Sigmoid colon (tissue), 7 donors: ENCODE measurements around the gene PRKCA. TPM values are rescaled to one million over a fixed set of nuclear protein-coding genes. Genes with fewer than 3 reads are reported as not detected.

Source experiments
- DNase-seq: peaks from one replicate; pipeline ENCODE4 v3.0.0-alpha.2; 2019
- H3K27ac ChIP-seq, 4 donors: fragments of 200-600 bp; sonication (generic); one replicate each; pipeline ENCODE4 v1.5.1; 2016 to 2019; ENCODE audit warnings: mild to moderate bottlenecking in 1 of 4
- H3K27me3 ChIP-seq, 3 donors: fragments of 200-600 bp; sonication (generic); one replicate each; pipeline ENCODE4 v1.5.1; 2019; ENCODE audit warnings: mild to moderate bottlenecking in 1 of 3
- H3K36me3 ChIP-seq, 4 donors: fragments of 200-600 bp; sonication (generic); one replicate each; pipeline ENCODE4 v1.5.1; 2016 to 2019
- H3K4me1 ChIP-seq, 4 donors: fragments of 200-600 bp; sonication (generic); one replicate each; pipeline ENCODE4 v1.5.1; 2017 to 2019
- H3K4me3 ChIP-seq, 4 donors: fragments of 200-600 bp; sonication (generic); one replicate each; pipeline ENCODE4 v1.5.1; 2017 to 2019; ENCODE audit warnings: mild to moderate bottlenecking in 2 of 4, moderate library complexity in 1 of 4
- H3K9me3 ChIP-seq, 4 donors: fragments of 200-600 bp in 3 of 4; sonication (generic) in 3 of 4; one replicate each; pipeline versions ENCODE4 v1.5.1 to v1.6.1; 2013 to 2019
- CTCF ChIP-seq, 4 experiments: fragments of 450-650 bp in 3 of 4; fragments of 200-600 bp in 1 of 4; IDR thresholded peaks; one replicate each; pipeline ENCODE4 v1.5.1; 2016 to 2019; ENCODE audit warnings: antibody characterized with exemption in 4 of 4, mild to moderate bottlenecking in 3 of 4, moderate library complexity in 2 of 4
- EP300 ChIP-seq, 4 donors: sonication (generic); formaldehyde crosslinking; IDR thresholded peaks; one replicate each; pipeline ENCODE4 v1.6.1; 2017; ENCODE audit warnings: antibody characterized with exemption in 4 of 4
- POLR2A ChIP-seq, 2 donors: fragments of 450-650 bp; IDR thresholded peaks; one replicate each; pipeline ENCODE4 v1.6.1; 2016; ENCODE audit warnings: antibody characterized with exemption in 2 of 2, mild to moderate bottlenecking in 2 of 2, moderate library complexity in 2 of 2
- POLR2AphosphoS5 ChIP-seq, 4 donors: sonication (generic); formaldehyde crosslinking; IDR thresholded peaks; one replicate each; pipeline ENCODE4 v1.6.1; 2017; ENCODE audit warnings: antibody characterized with exemption in 4 of 4
- WGBS, 2 donors: extraction: QIAGEN DNeasy Blood & Tissue Kit; methylation state at CpG; one replicate each; pipeline ENCODE4 v1.1.7; 2013; 5-methylcytosine and 5-hydroxymethylcytosine counted together
- intact Hi-C: fragments of 100-400 bp; cut with DNase I; formaldehyde crosslinking; loops from one replicate; pipeline ENCODE4 v1.15.1; 2023
- polyA plus RNA-seq, 3 donors: library from polyadenylated mRNA; stranded (reverse); fragments of 200-250 nt; gene quantifications; one replicate each; pipeline ENCODE4 v1.2.3, GENCODE V29; 2013
- total RNA-seq, 4 donors: library from RNA; depleted of rRNA; stranded (reverse); fragments of >200 nt; gene quantifications; one replicate each; pipeline ENCODE4 v1.1.0, GENCODE V29; 2016
- donor health status: healthy with polysubstance abuse.
- donor health status: Bipolar disorder and iron deficiency.
- donor health status: healthy.

PRKCA gene
- total and polyA plus RNA-seq, 7 donors: 6.6 to 58.4 (median 42.6) TPM

- WGBS, 2 donors: 74 to 84% methylated on average over 1 of the region's 1 CpG
- Histone ChIP-seq H3K27me3 (peaks cover 11 to 56% (median 26%) of the 10 kb centered on the region in 3 donors), H3K4me1 (peaks cover 0 to 3% (median 0%) of the 10 kb centered on the region in 4 donors), H3K36me3 (no peaks in the 10 kb centered on the region), H3K27ac (no peak overlapping the region), H3K9me3 (no peaks in the 10 kb centered on the region), H3K4me3 (no peak overlapping the region)
- peak; percentile 42 for DNase-seq
- TF ChIP-seq CTCF (IDR thresholded peaks at IDR 0.05): no peak
- TF ChIP-seq EP300 (IDR thresholded peaks at IDR 0.05): no peak
- TF ChIP-seq POLR2AphosphoS5 (IDR thresholded peaks at IDR 0.05): no peak
- no peak for TF ChIP-seq POLR2A (IDR thresholded peaks at IDR 0.05)
- intact Hi-C loops: no loop called here
Measured at GRCh38 chr17:66837226-66837625, 534.8 kb downstream of the PRKCA start.

- H3K36me3 ChIP-seq: no peaks in the 10 kb centered on the region
- H3K4me3 ChIP-seq: no peak overlapping the region
- H3K9me3 ChIP-seq: no peaks in the 10 kb centered on the region
- intact Hi-C loops: no loop called here
- H3K4me1 ChIP-seq: peaks cover 0 to 3% (median 0%) of the 10 kb centered on the region in 4 donors
- H3K27me3 ChIP-seq: peaks cover 11 to 52% (median 26%) of the 10 kb centered on the region in 3 donors
- TF ChIP-seq POLR2A (IDR thresholded peaks at IDR 0.05): no peak
- no peak for TF ChIP-seq CTCF (IDR thresholded peaks at IDR 0.05)
- no peak for TF ChIP-seq POLR2AphosphoS5 (IDR thresholded peaks at IDR 0.05)
- TF ChIP-seq EP300 (IDR thresholded peaks at IDR 0.05): no peak
- peak; percentile 58 for DNase-seq
- no peak overlapping the region for H3K27ac ChIP-seq
- 76% methylated on average over 11 of the region's 11 CpGs for WGBS, 2 donors
Measured at GRCh38 chr17:66837885-66838665, 535.7 kb downstream of the PRKCA start.

- WGBS, 2 donors: 79 to 86% methylated on average over 9 of the region's 9 CpGs
- Histone ChIP-seq H3K4me1 (peaks cover 0 to 3% (median 0%) of the 10 kb centered on the region in 4 donors), H3K36me3 (no peaks in the 10 kb centered on the region), H3K27me3 (peaks cover 7 to 37% (median 22%) of the 10 kb centered on the region in 3 donors), H3K27ac (no peak overlapping the region), H3K9me3 (no peaks in the 10 kb centered on the region), H3K4me3 (no peak overlapping the region)
- no peak for DNase-seq
- intact Hi-C loops: no loop called here
- no peak for TF ChIP-seq POLR2AphosphoS5 (IDR thresholded peaks at IDR 0.05)
- no peak for TF ChIP-seq EP300 (IDR thresholded peaks at IDR 0.05)
Measured at GRCh38 chr17:66839616-66840015, 537.2 kb downstream of the PRKCA start.

GRCh38 chr17:66840061-66840460, 537.6 kb downstream of the PRKCA start:
- H3K4me1 ChIP-seq: no peaks in the 10 kb centered on the region
- WGBS, 2 donors: 69 to 74% methylated on average over 10 of the region's 10 CpGs
- no peaks in the 10 kb centered on the region for H3K9me3 ChIP-seq
- intact Hi-C loops: no loop called here
- no peak overlapping the region for H3K27ac ChIP-seq
- peaks cover 2 to 32% (median 18%) of the 10 kb centered on the region in 3 donors for H3K27me3 ChIP-seq
- DNase-seq: no peak
- TF ChIP-seq POLR2AphosphoS5 (IDR thresholded peaks at IDR 0.05) (no peak), POLR2A (IDR thresholded peaks at IDR 0.05) (no peak), CTCF (IDR thresholded peaks at IDR 0.05) (no peak), EP300 (IDR thresholded peaks at IDR 0.05) (no peak)
- H3K36me3 ChIP-seq: no peaks in the 10 kb centered on the region
- H3K4me3 ChIP-seq: no peak overlapping the region

GRCh38 chr17:66841328-66841727, 538.9 kb downstream of the PRKCA start:
- no peak for DNase-seq
- no peaks in the 10 kb centered on the region for H3K9me3 ChIP-seq
- no peaks in the 10 kb centered on the region for H3K36me3 ChIP-seq
- WGBS, 2 donors: 21 to 63% methylated on average over 4 of the region's 4 CpGs
- H3K27me3 ChIP-seq: peaks cover 0 to 20% (median 5%) of the 10 kb centered on the region in 3 donors
- no peak for TF ChIP-seq POLR2A (IDR thresholded peaks at IDR 0.05)
- TF ChIP-seq POLR2AphosphoS5 (IDR thresholded peaks at IDR 0.05): no peak
- TF ChIP-seq EP300 (IDR thresholded peaks at IDR 0.05): no peak
- TF ChIP-seq CTCF (IDR thresholded peaks at IDR 0.05): no peak
- no peak overlapping the region for H3K27ac ChIP-seq
- H3K4me1 ChIP-seq: no peaks in the 10 kb centered on the region
- intact Hi-C loops: no loop called here
- H3K4me3 ChIP-seq: no peak overlapping the region
